Measurements from ENCODE around the gene PTPRB.

- TF ChIP-seq, protein P1, sequence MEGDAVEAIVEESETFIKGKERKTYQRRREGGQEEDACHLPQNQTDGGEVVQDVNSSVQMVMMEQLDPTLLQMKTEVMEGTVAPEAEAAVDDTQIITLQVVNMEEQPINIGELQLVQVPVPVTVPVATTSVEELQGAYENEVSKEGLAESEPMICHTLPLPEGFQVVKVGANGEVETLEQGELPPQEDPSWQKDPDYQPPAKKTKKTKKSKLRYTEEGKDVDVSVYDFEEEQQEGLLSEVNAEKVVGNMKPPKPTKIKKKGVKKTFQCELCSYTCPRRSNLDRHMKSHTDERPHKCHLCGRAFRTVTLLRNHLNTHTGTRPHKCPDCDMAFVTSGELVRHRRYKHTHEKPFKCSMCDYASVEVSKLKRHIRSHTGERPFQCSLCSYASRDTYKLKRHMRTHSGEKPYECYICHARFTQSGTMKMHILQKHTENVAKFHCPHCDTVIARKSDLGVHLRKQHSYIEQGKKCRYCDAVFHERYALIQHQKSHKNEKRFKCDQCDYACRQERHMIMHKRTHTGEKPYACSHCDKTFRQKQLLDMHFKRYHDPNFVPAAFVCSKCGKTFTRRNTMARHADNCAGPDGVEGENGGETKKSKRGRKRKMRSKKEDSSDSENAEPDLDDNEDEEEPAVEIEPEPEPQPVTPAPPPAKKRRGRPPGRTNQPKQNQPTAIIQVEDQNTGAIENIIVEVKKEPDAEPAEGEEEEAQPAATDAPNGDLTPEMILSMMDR (IDR thresholded peaks at IDR 0.05; ENCODE audit: low read depth, low read length): no peak
- TF ChIP-seq EZH2phosphoT487 (IDR thresholded peaks at IDR 0.05; ENCODE audit: low read depth): no peak
These were observed 75.7 kb downstream of the PTPRB start for GRCh38 chr12:70561550-70561949.

All from OCI-LY3 (cell line).